8988T (cell line): ENCODE data around the gene C19orf47.

Experiments
- DNase-seq: peaks from one replicate; pipeline ENCODE4 v3.0.0; 2011

The C19orf47 gene, protein sequence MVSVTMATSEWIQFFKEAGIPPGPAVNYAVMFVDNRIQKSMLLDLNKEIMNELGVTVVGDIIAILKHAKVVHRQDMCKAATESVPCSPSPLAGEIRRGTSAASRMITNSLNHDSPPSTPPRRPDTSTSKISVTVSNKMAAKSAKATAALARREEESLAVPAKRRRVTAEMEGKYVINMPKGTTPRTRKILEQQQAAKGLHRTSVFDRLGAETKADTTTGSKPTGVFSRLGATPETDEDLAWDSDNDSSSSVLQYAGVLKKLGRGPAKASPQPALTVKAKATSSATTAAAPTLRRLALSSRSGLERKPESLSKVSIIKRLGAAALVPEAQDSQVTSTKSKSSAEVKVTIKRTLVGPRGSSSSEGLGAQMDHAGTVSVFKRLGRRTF

GRCh38 chr19:40348125-40348913, at the start of gene C19orf47, which contains the start of gene PLD3:
Gene C19orf47, minus strand, starts transcription at chr19:40348397. Its CDS starts 6,540 bp downstream, at chr19:40341857.
Gene PLD3, plus strand, starts transcription at chr19:40348695. Its CDS starts 17,789 bp downstream, at chr19:40366484.
- peak; percentile 99 for DNase-seq

DNA sequence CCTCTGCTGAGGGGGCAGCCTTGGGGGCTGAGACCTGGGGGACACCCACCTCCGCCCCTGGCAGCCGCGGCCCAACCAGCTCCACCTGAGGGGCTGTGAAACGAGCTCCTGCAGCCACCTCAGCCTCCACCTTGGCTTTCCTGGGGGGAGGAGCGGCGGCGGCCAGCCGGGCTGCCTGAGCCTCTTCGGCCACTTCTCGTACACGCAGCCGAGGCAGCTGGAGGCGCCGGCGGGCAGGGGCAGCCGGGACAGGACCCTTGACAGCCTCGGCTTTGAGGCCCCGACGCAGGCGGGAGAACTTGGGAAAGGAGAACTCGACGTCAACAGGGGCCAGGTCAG, 49.3 kb upstream of the C19orf47 start:
- DNase-seq, result no peak

DNA sequence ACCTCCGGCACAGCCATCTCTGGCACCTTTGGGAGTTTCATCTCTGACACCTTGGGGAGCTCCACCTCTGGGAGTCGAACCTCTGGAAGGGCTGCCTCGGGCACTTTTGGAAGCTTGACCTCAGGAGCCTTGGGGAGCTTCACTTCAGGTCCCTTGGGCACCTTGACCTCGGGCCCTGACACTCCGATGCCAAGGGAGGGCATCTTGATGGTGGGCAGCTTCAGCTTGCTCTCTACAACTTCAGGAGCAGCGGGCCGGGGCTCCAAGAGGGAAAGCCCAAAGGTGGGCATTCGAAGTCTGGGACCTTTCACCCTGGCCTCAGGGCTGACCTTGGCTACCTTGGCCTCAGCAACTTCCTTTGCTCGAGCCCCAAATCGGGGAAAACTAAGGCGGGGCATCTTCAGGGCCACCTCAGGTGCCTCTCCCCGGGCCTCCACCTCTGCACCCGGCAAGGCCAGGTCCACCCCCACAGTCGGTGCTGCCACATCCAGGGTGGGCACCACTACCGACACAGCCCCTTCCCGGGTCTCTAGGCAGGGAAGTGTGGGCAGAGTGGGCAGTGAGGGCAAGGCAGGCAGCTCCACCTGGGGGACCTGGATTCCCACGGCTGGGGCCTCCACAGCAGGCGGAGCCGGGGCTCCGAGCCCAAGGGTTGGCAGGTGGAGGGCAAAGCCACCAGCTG, 48.8 kb upstream of the C19orf47 start:
- DNase-seq, result no peak

GRCh38 chr19:40395956-40396355, 47.8 kb upstream of the C19orf47 start:
- DNase-seq, result no peak

DNA sequence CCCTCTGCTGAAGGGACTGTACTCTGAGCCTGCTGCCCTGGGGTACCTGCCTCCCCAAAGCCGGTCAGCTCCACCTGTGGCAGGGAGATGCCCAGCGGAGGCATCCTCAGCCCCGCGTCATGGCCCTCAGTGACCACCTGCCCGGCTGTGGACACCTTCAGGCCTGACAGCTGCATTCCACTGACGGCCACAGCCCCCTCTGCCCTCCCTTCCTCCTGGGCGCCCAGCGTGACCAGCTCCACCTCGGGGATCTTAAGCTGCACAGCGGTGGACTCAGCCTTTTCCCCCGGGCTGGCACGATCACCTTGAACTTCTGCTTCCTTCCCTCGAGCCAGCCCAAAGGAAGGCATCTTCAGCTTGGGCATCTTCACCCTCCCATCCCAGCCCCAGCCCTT, 46.6 kb upstream of the C19orf47 start:
- DNase-seq, result no peak

- no peak for DNase-seq
Measured at GRCh38 chr19:40393894-40394815, 46.0 kb upstream of the C19orf47 start.

DNA sequence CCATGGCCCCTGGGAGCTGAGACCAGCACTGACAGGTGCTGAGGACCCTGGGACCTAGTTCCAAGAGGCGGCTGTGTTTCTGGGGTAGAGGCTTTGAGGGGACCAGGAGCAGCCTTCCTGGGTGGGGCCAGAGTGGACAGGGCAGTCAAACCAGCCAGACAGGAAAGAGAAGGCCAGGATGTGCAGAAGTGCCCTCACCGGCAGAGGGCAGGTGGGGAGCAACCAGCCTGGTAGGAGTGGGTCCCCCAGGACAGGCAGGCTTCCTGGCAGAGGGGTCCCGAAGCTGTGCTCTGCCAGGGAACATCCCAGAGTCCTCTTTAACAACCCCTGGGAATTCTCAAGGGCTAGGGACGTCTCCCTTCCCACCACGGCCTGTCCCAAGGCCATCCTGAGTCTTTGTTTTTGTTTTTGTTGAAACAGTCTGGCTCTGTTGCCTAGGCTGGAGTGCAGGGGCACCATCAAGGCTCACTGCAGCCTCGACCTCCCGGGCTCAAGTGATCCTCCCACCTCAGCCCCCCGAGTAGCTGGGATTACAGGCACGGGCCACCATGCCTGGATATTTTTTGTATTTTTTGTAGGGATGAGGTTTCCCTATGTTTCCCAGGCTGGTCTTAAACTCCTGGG, 44.8 kb upstream of the C19orf47 start:
- peak; percentile 45 for DNase-seq

DNA sequence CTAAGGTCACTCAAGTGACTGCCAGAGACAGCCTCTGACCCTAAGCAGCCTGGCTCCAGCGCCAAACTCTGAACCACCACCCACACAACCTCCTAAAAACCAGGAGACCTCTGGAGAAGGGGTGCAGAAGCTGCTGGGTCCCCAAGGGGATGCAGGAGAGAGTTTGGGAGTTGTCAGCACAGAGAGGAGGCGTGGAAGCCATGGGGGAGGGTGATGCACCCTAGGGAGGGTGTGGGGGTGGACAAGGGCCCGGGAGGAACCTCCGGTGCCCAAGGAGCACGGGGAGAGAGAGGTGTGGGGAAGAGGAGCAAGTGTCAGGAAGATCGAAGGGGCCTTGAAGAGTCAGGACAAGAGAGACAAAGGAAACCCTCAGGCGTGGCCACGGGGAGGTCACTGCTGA, 43.9 kb upstream of the C19orf47 start:
- DNase-seq, result no peak

GRCh38 chr19:40390084-40390742, 42.0 kb upstream of the C19orf47 start, which contains the start of gene HIPK4:
Gene HIPK4, minus strand, starts transcription at chr19:40390181. Its CDS starts 279 bp downstream, at chr19:40389902.
- no peak for DNase-seq

DNA sequence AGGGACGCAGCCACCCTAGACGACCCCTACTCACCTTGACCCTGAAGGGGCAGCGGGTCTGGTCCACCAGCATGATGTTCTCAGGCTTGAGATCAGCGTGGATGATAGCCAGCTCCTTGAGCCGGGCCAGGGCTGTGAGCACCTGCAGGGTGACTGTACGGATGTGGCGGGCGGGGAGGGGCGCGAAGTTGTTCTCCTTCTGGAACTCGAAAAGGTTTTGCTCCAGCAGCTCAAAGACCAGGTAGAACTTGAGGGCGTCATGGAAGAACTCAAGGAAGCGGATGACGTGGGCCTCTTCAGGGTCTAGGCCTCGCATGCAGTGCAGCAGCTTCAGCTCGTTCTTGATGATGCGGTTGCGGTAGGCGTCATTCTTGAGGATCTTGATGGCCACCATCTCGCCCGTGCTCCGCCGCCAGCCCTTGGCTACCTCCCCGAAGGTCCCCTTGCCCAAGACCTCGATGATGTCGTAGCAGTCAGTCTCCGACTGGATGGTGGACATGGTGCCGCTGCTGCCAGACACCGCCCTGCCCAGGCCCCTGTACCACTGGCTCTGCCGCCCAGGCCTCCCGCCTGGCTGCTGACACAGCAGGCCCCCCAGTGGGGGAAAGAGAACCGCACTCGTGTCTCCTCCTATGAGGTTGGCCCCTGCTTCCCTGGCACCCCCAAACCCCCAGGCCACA, 41.3 kb upstream of the C19orf47 start:
- no peak for DNase-seq

DNA sequence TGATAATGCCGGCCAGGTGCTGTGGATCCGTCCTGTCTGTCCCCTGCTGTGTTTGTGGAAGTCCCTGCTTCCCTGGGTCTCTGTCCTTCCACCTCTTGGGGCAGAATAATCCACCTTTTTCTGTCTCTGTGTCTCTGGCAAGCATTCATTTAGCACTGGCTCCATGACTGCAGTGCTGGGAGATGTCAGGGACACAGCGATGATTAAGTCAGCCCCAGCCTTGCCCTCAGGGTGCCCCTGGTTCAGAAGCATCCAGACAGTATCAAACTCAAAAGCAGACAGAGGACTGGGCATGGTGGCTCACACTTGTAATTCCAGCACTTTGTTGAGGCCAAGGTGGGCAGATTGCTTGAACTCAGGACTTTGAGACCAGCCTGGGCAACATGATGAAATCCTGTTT, 40.3 kb upstream of the C19orf47 start:
- no peak for DNase-seq

DNA sequence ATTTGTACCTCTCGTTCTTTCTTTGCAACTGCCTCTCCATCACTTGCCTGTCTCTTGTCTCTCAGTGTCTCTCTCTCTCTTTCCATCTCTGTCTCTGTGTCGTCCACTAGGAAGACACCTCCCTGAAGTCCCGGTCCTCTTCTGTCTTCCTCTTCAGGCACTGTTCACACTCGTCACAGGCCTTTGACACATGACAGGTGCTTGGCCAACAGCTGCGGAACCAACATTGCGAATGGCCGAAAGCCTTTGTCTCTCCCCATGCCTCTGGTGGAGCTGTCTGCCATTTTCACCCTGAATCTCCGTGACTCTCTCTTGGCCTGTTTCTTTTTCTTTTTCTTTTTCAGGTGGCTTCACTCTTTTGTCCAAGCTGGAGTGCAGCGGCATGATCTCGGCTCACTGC, 39.0 kb upstream of the C19orf47 start:
- no peak for DNase-seq

GRCh38 chr19:40383668-40384248, 35.6 kb upstream of the C19orf47 start:
- no peak for DNase-seq

DNA sequence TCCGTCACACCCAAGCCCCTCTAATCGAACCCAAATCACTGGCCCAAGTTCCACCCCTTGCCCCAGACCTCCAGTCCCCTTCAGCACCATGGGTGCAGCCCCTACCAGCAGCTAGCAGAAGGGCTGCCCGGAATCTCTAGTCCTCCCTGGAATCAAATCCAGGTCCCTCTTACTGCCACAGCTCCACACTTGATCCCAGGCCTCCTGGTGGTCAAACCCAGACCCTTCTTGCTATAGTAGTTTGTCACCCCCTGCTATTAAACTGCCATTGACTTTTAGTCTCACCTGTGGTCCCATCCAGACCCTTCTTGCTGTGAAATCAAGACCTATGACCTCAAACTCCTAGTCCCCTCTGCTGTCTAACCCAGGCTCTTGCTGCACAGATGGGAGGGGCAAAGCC, 33.1 kb upstream of the C19orf47 start:
- no peak for DNase-seq

GRCh38 chr19:40380199-40381037, 32.2 kb upstream of the C19orf47 start:
- no peak for DNase-seq

- DNase-seq, result no peak
Measured at GRCh38 chr19:40379446-40380198, 31.4 kb upstream of the C19orf47 start.

DNA sequence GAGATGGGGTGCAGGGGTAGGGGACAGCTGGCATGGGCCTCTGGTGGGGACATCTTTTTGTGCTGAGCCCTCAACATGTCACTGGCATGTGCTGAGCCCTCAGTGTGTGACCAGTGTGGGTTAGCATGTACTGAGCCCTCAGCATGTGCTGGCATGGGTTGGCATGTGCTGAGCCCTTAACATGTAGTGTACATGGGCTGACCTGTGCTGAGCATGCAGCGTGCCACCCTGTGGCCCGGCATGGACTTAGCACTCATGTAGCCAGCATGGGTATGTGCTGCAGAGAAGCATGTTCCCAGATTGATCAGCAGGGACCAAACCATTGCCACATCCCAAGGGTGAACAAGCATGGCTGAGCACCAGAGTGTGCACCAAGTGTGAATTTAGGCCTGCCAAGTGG, 30.3 kb upstream of the C19orf47 start:
- no peak for DNase-seq

DNA sequence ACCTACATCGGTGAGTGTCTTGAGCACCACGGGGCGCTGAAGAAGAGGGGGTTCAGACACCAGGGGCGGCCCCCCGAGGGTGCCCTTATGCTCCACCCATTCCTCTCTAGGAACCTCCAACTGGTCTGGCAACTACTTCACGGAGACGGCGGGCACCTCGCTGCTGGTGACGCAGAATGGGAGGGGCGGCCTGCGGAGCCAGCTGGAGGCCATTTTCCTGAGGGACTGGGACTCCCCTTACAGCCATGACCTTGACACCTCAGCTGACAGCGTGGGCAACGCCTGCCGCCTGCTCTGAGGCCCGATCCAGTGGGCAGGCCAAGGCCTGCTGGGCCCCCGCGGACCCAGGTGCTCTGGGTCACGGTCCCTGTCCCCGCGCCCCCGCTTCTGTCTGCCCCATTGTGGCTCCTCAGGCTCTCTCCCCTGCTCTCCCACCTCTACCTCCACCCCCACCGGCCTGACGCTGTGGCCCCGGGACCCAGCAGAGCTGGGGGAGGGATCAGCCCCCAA, 29.7 kb upstream of the C19orf47 start:
- no peak for DNase-seq
